PC-9 (cell line): ENCODE measurements around the gene PGK1.
"Not testable (repeated sequence)": the region's sequence is repeated elsewhere in the genome, so short reads cannot be mapped to it uniquely, and the experiment has no call there.

Experiments used
- CTCF ChIP-seq: fragments of 200-600 bp; sonication (generic); conservative IDR thresholded peaks from 2 replicates; pipeline ENCODE4 v1.6.1; 2017; ENCODE audit warnings: mixed run types, antibody characterized with exemption, mild to moderate bottlenecking, moderate library complexity
- EZH2 ChIP-seq: fragments of 200-600 bp; sonication (generic); IDR thresholded peaks from 2 replicates; pipeline ENCODE4 v1.8.0; 2017; ENCODE audit warnings: antibody characterized with exemption, low read depth

GRCh38 chrX:78160711-78161110, 56.7 kb downstream of the PGK1 start:
- TF ChIP-seq CTCF, EZH2: not testable (repeated sequence)
